Measurements from ENCODE around the gene HOXA9. TPM values are rescaled to one million over a fixed set of nuclear protein-coding genes. Genes with fewer than 3 reads are reported as not detected.

Gene HOXA9
- total RNA-seq, 1 donor from 2014 or later: 1.2 TPM

DNA sequence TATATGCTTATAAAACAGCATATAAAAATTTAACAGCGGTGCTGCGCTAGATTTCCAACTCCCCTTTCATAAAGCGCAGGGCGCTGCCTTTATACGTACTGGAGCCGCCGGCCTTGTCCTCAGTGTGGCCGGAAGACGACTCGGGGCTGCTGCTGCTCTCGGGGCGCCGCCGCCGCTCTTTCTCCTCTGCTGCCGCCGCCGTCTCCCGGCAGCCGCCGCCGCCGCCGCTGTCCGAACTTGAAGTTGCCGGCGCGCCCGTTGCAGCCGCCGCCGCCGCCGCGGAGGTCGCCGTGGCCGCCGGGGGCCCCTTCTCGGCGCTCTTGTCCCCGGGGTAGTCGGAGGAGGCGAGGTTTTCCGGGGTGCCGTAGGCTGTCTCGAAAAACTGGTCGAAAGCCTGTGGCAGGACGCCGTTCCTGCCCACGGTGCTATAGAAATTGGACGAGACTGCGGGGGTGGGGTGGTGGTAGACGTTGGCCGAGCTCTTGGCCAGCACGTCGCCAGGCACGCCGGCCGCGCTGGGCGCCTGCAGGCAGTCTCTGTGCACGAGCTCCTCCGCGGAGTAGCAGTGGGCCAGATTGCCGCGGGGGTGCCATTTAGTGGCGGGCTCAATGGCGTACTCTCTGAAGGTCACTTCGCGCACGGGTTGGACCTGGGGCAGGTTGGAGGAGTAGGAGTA lies 19.1 kb upstream of the HOXA9 start:
- no peaks in the 10 kb centered on the region for H3K36me3 ChIP-seq
- no peak overlapping the region for H3K27ac ChIP-seq
- ATAC-seq: no peak
- intact Hi-C loops (cut with DNase I): no loop called here
- peaks cover 41% of the 10 kb centered on the region for H3K4me1 ChIP-seq
- no peaks in the 10 kb centered on the region for H3K9me3 ChIP-seq
- H3K27me3 ChIP-seq: peaks cover 100% of the 10 kb centered on the region
- TF ChIP-seq, protein P1, sequence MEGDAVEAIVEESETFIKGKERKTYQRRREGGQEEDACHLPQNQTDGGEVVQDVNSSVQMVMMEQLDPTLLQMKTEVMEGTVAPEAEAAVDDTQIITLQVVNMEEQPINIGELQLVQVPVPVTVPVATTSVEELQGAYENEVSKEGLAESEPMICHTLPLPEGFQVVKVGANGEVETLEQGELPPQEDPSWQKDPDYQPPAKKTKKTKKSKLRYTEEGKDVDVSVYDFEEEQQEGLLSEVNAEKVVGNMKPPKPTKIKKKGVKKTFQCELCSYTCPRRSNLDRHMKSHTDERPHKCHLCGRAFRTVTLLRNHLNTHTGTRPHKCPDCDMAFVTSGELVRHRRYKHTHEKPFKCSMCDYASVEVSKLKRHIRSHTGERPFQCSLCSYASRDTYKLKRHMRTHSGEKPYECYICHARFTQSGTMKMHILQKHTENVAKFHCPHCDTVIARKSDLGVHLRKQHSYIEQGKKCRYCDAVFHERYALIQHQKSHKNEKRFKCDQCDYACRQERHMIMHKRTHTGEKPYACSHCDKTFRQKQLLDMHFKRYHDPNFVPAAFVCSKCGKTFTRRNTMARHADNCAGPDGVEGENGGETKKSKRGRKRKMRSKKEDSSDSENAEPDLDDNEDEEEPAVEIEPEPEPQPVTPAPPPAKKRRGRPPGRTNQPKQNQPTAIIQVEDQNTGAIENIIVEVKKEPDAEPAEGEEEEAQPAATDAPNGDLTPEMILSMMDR (IDR thresholded peaks at IDR 0.05): no peak
- DNase-seq: peak; percentile 68
- peak overlapping the region; percentile 31 for H3K4me3 ChIP-seq

DNA sequence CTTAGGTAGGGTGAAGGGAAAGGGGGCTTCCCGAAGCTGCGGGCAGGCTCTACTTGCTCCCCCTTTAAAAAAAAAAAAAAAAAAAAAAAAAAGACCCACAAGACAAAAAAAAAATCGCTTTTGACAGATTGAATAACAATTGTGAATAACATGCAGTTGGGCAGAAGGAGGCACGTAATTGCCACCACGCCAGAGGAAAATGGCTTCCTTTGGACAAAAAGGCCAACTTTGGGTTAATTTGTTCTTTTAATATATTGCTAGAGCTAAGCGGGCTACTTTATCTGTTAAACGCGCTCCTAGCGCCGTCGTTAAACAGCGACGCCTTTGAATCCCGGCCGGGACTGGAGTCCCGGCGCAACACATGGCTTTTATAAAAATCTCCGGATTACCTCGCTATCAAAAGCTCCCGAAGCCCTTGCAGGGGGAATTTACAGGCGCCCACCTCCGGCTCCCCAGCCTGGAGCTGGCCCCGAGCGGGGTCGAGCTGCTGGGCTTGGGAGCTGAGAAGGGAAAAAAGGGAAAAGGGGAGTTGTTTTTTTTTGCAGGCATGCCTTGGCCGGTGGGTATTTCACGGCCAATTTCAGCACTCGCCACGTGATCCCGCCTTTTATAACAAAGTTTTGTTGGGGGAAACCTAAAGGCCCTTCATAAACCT lies 18.5 kb upstream of the HOXA9 start:
- Histone ChIP-seq H3K27ac (no peak overlapping the region), H3K36me3 (no peaks in the 10 kb centered on the region), H3K4me1 (peaks cover 36% of the 10 kb centered on the region), H3K9me3 (no peaks in the 10 kb centered on the region), H3K27me3 (peaks cover 100% of the 10 kb centered on the region), H3K4me3 (peak overlapping the region; percentile 31)
- ATAC-seq (no peak), DNase-seq (peak; percentile 42)
- TF ChIP-seq, protein P1 (IDR thresholded peaks at IDR 0.05): no peak
- intact Hi-C loops (cut with DNase I): no loop called here

DNA sequence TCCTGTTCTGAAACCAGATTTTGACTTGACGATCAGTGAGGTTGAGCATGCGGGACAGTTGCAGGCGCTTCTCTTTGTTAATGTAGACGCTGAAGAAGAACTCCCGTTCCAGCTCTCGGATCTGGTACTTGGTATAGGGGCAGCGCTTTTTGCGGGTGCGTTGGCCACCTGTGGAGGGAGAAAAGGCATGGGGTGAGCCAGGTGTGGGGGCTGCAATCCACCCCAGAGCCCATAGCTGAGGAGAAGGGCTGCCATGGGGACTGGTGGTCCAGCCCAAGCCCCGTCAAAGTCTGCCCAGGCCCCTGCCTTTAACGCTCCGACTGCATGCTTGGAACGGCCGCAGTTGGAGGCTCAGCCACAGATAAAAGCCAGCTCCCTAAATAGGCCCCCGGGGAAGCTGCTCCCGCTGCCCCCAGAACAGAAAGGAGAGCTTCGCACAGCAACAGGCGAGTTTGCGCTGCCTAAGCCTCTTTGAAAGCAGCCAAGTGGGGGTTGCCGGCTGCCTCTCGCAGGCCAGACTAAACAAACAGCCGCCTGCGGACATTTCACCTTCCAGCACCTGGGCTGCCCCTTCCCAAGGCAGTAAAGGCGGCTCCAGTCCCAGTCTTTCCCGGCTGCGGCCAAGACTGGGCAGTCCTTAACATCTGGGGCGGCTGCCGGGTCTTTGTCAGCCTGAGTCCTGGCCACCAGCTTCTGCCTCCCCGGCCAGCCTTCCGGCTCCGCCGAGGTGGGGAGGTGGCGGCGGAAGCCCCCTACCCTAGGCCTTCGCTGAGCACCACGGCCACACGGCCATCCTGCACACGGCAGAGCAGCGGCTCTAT lies 17.7 kb upstream of the HOXA9 start:
- H3K9me3 ChIP-seq: no peaks in the 10 kb centered on the region
- no peak overlapping the region for H3K27ac ChIP-seq
- H3K36me3 ChIP-seq: no peaks in the 10 kb centered on the region
- H3K4me3 ChIP-seq: no peak overlapping the region
- DNase-seq (peak; percentile 56), ATAC-seq (no peak)
- intact Hi-C loops (cut with DNase I): no loop called here
- TF ChIP-seq, protein P1 (IDR thresholded peaks at IDR 0.05): no peak
- peaks cover 100% of the 10 kb centered on the region for H3K27me3 ChIP-seq
- H3K4me1 ChIP-seq: peaks cover 28% of the 10 kb centered on the region

DNA sequence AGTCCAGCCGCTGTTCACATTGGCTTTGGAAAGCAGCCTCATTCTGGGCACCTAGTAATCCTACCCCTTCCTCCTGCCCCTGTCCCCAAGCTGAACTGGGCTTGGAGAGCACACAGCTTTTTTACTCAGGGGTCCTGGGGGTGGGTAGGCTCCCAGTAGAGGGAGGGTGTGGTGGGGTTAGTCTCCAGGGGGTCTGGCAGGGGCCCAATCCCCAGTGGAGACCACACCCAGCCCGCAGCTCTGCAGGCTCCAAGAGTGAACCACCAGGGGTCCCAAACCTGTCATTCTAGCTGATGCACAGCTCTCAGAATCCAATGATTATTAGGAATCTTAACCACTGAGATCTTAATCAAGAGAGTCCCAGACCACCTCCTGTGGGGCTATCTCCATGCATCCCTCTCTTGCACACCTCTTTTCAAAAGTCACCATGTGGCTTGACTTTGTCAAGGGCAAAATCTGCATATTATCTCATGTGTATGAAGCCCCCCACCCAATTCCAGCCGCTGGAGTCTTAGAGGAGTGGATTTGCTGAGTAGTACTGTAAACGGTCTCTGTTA lies 17.0 kb upstream of the HOXA9 start:
- intact Hi-C loops (cut with DNase I): no loop called here
- no peak for ATAC-seq
- TF ChIP-seq, protein P1 (IDR thresholded peaks at IDR 0.05): no peak
- no peak overlapping the region for H3K4me3 ChIP-seq
- no peak for DNase-seq
- peaks cover 100% of the 10 kb centered on the region for H3K27me3 ChIP-seq
- H3K4me1 ChIP-seq: peaks cover 21% of the 10 kb centered on the region
- no peaks in the 10 kb centered on the region for H3K9me3 ChIP-seq
- H3K27ac ChIP-seq: no peak overlapping the region
- no peaks in the 10 kb centered on the region for H3K36me3 ChIP-seq

DNA sequence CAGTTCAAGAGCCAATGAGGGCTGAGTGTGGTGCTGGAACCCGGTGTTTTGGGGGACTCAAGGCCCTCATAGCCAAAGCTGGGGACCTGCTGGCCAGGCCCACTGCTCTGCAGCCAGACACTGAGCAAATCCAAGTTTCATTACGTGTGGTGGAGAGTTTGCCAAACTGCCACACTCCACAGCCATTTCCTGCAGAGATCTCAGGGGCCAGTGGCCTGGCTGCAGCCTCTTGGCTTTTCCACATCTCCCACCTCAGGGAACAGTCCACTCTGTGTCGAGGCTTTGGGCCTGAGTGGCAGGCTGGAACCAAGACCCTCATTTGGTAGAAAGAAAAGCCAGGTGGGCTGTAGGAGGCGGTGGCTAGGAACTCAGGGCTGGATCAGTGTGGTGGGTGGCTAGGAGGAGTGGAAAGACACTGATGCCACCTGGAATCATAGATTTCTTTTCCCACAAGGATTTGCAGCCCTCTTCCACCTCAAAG lies 16.5 kb upstream of the HOXA9 start:
- peaks cover 21% of the 10 kb centered on the region for H3K4me1 ChIP-seq
- ATAC-seq (no peak), DNase-seq (peak; percentile 51)
- H3K4me3 ChIP-seq: no peak overlapping the region
- intact Hi-C loops (cut with DNase I): no loop called here
- TF ChIP-seq, protein P1 (IDR thresholded peaks at IDR 0.05): no peak
- H3K9me3 ChIP-seq: no peaks in the 10 kb centered on the region
- peaks cover 100% of the 10 kb centered on the region for H3K27me3 ChIP-seq
- no peak overlapping the region for H3K27ac ChIP-seq
- H3K36me3 ChIP-seq: no peaks in the 10 kb centered on the region

Measured in upper lobe of right lung (tissue), 1 donor.